CD4-positive, alpha-beta T cell treated with Interleukin-12 subunit alpha and Interleukin-12 subunit beta, for 1 hour (primary cell): ENCODE data around the gene HYAL2.
"Not testable (repeated sequence)": the region's sequence is repeated elsewhere in the genome, so short reads cannot be mapped to it uniquely, and the experiment has no call there.

Source experiments
- DNase-seq: peaks from one replicate; pipeline ENCODE4 v3.0.0-alpha.2; 2020

Gene HYAL2

DNA sequence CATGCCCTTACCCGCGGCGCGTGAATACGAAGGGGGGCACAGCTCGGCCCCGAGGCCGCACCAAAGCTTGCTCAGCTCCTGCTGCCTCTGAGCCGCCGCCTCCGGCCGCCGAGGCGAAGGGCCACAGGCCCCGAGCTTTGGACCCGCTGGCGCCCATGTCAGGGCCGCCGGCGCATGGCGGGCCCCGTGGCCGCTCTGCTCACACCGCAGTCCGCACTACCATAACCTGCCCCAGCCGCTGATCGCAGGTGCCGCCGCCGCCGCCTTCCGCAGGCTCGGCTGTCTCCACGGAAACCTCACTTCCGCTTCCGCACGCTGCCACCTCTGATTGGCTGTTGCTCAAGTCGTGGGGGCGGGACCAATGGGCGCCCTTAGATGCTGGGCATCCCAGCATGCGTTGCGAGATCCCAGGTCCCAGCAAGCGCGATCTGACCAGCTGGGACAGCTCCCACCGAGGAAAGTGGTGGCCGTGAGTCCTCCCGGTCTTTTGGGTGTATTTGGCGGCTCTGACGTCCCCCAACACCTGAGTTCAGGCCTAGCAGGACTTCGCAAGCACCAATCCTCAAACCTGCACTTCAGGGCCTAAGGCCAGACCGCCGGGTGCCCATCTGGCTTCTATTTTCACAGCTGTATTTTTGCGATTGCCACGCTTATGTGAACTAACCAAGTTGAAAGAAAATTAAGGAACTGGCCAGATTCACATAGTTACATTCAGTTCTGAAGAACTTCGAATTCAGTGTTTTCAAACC is 5.6 kb upstream of the HYAL2 start, which contains the start of gene TUSC2:
TSS of gene TUSC2 (minus strand) at position 281 of the 749 bp plus-strand sequence. CDS start at position 157, 124 bp downstream.
- peak; percentile 95 for DNase-seq

DNA sequence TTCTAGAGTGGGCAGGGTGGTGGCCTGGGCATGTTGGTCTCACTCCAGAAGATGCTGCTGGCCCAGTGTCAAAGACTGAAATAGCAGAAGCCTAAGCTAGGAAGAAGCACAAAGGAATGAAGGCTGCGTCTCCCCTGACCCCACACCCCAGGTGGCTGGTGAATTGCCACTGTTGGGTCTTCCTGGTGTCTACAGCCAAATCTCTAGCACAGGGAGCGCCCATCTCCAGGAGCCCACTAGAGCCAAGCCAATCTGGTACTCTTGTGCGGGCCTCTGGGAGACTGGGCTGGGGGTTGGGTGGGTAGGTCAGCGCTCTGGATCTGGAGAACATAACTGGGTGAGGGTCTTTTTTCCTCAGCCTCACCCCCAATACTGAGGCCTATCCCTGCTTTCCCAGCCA is 4.6 kb upstream of the HYAL2 start:
- no peak for DNase-seq

DNA sequence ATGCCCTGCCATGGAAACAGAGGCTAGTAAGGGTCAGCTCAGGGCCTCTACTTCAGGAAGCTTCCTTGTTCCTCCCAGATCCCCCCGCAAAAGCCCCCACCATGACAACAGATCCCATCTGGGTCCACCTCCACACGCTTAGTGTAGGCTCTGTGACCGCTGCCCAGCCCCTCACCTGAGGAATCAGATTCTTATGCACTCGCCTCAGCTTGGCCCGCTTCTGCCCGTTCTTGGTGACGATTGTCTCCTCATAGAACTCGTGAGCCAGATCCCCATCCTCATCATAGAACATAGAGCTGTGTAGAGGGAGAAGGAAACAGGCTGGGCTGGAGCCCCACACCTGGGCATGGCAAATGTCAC is 3.6 kb upstream of the HYAL2 start:
- no peak for DNase-seq

DNA sequence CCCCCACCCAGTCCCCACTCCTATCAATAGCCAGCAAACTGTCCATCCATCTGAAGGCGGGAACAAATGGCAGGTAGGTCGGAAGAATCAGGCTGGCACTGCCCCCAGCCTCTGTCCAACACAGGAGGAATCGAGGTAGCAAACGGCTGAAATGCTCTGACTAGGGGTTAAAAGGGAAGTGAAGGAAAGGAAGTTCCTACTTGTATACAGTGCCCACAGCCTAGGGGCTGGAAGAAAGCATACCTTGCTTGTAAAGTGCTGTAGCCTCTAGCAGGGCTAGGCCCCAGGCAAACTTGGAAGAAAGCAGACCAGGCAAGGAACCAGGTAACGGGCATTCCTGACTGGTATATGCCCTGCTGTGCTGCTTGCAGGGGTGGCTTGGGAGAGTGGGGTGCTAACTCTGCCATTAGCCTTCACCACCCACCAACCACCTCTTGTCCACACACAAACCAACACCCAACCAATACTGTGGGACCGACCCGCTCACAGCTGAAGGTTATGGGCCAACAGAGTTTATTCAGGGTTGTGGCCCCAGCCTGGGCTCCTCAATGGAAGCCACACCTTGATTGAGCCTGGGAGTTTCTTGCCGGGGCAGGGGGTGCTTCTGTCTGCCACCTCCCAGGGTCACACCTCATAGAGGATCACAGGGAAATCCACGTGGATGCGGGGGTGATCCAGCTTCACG is 3.1 kb upstream of the HYAL2 start:
- no peak for DNase-seq

DNA sequence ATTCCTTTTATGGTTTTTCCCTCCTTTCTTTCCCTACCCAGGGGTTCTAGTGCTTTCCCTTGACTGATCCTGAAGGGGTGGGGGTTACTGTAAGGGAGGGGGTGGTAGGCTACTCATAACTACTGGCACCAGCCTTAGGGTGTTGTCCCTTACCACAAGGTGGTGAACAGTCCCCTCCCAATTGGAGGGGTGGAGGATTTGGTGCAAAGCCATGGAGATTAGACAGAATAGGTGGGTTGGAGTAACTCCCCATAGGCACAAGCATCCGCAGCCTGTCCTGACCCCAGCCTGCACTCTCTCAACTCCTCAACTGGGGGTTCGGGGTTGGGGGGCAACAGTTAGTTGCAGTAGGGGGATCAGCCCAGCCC is 2.6 kb upstream of the HYAL2 start:
- no peak for DNase-seq

DNA sequence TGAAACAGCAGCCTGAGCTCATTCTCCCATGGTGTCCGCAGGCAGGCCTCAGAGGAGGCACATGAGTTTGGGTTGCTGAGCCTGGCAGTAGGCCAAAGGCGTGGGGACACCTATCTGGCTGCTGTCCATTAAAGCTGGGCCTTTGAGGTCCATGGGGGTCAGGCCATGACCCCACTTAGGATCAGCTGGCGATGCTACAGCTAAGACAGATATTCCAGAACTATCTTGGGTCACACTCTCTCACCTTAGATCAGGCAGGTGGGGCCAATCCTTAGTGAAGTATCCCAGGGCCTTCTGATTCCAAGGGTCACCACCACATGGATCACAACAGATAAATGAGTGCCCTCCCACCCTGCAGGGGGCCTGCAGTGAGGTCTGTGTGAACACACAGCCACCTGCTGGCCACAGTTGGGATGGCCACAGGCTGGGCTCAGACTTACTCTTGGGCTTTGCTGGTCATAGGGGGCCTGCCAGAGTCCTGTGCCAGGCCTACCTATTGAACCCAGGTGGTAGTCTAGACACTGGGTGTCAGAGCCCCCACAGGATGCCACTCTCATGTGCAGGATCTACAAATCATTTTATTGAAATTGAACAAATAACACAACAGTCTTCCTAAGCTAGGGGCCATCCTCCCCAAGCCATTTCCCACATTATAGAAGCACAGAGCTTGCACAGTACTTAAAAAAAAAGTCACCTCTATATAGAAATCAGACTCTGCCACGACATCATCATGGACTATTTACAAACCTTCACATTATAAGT is 2.0 kb upstream of the HYAL2 start:
- DNase-seq: peak; percentile 70

DNA sequence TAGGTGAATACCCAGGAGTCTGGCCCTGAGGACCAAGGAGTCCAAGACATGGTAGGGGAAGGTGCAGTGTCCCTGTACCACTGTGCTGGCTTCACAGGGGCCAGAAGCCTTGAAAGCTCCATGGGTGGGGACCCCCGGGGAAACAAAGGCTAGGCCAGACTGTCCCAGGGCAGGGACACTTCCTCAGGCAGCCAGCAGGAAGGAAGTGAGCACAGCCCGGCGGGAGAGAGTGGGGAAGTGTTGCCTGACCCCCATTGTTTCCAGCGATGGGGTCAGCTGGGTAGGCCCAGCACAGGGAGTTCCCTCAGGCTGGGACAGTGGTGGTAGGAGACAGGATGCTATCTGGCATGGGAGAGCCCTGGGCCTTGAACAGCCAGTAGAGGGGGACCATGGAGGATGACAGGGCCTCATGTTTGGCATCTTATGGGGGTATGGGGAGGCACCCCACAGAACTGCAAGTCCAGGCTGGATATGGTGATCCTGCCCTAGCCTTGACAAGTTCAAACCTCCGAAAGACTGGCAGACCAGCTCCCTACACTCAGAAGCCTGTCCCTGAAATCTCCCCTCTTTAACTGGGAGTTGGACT is 1.2 kb upstream of the HYAL2 start:
- no peak for DNase-seq

DNA sequence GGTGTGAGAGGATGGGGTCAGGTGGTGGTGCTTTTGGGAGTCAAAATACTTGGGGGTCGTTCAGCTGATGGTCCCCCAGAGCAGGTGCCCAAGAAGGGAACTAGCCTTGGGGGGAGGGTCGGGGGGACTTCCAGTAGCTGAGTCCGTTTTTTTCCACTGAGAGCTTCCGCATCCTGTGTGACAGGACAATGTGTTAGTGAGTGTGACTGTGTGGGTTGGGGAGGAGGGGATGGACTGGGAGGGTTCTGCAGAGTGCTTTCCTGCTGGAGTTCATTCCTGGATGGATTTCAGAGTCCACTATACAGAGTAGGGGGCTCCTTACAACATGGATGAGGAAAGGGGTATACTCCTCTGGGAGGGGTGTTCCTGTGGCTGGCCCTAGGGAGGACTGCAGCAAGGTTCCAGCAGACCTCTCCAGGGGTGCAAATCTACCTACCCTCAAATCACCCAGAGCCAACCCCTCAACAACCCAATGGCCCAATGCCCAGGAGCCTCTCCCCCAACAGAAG is 601 bp upstream of the HYAL2 start:
- DNase-seq: no peak

DNA sequence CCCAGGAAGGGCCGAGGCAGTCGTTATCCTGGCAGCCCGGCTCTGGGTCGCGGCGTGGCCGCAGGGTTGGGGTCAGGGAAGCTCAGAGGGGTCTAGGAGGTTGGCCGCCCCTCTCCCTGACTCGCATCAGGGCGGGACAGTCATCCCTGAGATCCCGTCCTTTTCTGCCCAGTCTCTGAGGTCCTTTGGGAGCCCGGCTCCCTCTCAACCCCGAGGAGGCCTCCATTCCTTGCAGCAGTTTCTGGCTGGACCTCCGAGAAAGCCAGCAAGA is 495 bp downstream of the HYAL2 start:
- DNase-seq: no peak

DNA sequence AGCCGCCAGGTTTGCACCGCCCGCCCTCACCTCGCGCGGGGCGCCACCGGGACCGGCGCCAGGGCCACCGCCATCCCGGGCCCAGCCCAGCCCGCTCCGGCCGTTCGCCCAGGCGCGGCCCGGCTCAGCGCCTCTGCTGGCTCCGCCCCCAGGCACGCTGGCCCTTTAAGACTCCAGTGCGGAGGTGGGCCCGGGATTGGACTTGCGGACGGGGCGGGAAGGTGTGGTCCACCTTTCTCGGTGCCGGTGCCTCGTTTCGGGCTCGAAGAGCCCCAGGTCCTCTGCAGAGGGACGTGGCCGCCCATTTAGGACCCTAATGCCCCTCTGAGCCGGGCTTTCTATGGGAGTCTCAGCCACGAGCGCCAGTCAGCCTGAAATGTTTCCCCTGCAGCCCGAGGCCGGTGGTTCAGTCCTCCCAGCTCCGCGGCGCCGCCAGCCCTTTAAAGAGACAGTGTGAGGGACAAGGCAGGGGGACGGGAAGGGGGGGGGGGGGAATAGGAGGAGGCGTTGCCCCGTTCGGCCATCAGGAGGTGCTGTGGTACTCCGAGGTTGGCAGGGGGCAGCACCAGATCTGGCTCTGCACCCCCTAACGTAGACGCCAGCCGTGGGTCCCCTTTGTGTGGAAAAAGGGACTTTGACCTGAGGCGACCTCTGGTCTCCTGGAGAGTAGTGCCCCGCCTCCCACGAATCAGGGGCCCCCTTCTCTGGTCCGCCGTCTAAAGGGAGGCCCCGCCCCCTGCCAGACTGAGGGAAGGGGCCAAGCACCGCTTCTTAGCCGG is 1.0 kb downstream of the HYAL2 start:
- peak; percentile 86 for DNase-seq

DNA sequence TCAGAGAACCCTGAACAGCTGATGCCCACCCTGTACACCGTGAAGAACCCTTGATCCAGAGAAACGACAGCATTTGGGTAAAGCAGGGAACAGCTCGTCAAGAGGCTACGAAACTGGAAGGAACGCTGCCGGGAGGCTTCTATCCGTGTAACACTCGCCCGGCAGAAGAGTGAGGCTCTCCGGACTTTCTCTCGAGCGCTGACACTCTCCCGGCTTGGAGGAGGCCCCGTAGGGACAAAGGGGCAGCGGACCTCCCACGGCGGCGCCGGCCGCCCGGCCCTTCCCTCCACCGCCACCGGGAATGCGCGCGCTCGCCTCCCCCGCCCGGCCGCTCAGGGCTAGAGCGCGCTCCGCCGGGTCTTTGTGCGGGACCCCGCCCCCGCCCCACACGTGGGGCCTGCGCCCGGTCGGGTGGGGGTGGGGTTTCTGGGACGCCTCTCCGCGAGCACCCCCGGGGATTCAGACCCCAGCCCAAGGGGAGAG is 1.7 kb downstream of the HYAL2 start:
- DNase-seq: no peak

DNA sequence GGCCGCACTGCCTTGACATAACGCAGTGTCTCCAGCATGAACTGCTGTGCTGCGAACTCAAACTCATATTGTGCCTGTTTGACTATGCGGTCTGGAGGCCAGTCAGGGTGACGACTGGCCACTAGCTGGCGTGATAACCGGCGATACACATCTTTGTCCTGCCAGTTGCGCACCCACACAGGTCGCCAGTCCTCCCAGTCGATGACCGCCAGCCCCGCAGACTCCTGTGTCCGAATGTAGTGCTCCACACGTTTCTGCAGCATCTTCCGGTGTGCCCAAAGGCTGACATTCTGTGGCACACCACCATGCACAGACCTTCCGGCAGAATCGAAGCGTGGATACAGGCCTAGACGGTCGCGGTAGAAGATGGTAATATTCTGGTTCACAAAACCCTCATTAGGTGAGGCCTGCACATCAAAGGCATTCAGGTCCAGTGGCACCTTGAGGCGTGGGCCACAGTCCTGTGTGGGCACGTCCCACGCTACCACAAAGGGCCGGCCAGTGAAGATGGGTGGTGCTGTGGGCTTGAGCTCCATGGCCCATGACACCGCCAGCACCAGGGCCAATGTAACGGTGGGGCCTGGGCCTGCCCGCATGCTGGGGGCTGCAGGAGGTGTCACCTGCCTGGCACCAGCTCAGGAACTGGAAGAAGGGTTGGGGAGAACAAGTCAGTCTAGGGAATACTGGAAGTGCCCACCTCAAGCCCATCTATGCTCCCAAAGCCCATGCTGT is 2.5 kb downstream of the HYAL2 start:
- DNase-seq: no peak

DNA sequence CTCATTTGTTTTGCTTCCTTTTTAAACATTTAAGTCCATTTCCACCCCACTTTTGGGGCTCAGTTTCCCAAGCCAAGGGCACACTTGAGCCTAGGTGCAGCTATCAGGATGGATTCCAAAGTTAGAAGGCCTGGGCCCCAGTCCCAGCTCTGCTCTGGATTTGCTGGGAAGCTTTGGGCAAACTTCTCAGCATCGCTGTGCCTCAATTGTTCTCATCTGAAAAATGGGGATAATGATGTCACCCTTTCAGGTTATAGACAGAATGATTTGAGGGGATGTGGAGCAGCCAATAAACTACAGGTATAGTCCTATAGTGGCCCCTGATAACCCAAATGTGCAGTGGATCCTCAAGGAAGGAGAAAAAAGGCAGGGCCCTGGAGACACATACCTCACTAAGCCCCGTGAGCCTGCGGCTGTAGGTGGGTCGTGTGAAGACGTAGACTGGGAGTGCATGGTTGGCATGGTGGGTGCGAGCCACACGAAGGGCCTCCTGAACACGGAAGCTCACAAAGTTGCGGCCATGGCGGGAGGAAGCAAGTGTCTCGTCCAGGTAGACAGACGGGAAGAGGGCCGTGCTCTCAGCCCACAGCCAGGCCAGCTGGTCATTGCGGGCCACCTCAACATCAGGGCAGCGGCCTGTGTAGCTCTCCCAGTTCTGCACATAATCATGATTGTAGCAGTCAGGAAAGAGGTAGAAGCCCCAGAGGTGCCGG is 3.2 kb downstream of the HYAL2 start:
- no peak for DNase-seq

DNA sequence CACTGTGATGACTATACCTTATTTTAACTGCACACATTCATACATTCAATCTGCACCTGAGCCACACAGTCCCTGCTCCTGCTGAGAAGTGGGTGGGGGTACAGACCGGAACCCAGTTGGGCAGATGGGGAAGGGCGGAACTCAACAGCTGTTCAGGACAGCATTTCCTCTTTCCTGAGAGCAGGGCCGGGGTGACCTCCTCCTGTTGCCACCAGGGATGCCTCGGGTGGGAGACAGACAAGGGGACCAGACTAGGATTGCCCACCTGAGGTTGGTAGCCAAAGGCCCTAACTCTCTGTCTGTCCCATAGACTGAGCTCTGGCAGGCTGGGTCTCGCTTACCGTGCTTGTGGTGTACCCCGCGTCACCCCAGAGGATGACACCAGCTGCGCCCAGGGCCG is 3.9 kb downstream of the HYAL2 start:
- DNase-seq: no peak

DNA sequence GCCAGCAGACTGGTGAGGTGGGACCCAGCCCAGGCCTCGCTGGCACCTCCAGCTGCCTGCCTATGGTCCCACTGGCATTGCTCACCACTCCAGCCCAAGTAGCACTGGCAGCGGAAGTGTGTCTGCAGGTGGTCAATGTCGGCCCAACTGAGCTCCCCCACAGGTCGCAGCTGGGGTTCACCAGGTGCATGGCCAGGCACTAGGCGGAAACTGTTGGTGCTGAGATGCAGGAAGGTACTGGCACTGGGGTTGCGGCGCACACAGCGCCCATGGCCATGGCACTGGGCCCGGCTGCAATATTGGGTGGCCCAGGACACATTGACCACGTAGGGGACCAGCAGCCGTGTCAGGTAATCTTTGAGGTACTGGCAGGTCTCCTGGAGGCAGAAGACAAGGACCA is 4.4 kb downstream of the HYAL2 start:
- DNase-seq: no peak

DNA sequence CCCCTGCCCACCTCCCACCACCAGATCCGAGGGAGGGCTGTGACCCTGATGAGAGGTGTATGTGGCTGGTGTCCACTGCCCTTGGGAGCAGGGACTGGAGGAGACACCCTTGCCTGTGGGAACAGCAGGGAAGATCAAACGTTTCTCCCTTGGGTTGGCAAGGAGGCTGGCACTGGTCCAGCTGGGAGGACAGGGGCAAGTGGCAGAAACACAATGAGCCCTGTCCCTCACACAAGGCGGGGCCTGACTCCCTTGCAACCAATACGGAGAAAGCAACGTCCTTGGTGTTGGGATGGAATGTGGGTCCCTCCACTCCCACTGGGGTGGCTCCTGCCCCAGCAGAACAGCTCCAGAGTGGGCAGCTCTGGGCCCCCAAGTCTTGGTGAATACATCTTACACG is 5.2 kb downstream of the HYAL2 start:
- no peak for DNase-seq

DNA sequence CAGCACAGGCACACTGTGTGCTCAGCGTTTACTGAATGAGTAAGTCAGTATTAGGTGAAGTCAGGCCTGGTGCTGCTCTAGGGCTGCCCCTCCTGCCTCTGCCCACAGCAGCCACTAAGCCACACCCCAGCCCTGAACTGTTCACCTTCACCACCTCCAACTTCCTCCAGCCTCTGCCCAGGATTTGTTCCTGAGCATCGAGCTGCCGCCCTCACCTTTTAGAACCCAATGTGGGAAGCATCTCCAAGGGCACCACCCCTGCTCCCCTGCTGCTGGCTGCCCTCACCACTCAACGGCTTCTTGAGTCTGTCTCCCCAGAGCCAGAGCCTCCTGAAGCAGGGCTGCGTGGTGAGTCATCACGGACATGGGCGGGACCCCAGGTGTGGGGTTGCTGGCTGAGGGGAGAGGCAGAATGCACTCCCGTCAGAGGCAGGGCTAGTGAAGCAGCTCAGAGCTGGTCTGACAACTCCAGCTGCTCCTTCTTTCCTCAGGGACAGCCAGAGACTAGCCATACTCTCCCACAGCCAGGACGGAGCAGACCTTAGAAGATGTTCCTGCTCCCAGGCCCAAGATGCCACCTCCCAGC is 5.8 kb downstream of the HYAL2 start:
- DNase-seq: peak; percentile 80

DNA sequence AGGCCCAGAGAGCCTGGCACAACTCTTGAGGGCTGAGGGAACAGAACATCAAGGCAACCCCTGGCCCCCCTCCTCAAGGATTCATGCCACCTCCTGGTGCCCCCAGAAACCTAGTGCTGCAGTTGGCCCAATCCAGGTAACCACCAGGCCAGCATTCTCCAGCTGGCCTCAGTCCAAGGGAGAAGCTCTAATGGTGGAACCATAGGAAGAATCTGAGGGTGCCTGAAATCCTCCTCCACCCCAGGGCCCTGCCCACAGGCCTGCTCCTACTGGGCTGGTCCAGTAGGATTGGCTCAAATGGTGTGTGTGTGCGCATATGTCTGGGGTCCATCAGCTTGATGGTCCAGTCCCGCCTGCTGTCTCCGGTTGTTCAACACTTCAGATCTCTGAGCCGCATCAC is 7.7 kb downstream of the HYAL2 start:
- DNase-seq: no peak

DNA sequence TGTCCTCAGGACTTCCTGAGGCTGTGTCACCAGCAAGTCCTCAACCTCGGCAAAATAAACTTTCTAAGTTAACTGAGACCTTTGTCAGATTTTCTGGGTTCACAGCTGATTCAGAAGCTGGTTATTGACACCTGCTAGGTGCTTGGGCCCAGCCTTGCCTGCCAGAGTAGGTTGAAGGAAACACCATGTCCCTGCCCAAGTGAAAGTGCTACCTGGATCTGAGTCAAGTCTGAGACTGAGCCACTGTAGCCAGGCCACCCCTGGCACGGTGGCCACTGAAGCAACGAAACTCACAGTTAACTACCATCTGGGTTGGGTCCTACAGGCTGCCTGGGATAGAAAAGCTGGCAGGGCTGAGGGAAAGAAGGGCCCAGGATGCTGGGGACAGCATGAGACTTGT is 8.2 kb downstream of the HYAL2 start:
- DNase-seq: no peak

DNA sequence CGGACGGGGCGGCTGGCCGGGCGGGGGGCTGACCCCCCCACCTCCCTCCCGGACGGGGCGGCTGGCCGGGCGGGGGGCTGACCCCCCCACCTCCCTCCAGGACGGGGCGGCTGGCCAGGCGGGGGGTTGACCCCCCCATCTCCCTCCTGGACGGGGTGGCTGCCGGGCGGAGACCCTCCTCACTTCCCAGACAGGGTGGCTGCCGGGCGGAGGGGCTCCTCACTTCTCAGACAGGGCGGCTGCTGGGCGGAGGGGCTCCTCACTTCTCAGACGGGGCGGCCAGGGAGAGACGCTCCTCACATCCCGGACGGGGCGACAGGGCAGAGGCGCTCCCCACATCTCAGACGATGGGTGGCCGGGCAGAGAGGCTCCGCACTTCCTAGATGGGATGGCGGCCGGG is 10.5 kb downstream of the HYAL2 start:
- not testable (repeated sequence) for DNase-seq

DNA sequence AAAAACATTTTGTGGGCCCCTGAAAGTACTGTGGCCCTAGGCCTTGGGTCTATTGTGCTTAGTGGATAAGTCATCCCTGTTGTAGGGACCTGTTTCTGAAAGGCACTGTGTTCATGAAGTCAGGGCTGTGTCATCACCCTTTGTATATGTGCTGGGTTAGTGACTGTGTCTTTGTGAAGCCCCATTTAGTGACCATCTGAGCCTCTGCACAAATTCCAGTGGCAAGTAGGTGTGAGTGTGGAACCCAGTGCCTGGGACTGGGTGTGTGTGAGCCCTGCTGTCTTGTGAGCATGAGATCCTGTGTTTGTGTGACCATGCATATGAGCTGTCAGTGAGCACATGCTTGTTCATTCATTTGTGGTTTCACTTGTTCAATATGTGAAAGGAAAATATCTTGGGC is 17.9 kb downstream of the HYAL2 start:
- DNase-seq: no peak
